Lung (tissue), 12 donors: Measurements from ENCODE around the gene GNG14. TPM values are rescaled to one million over a fixed set of nuclear protein-coding genes. Genes with fewer than 3 reads are reported as not detected.
"Not testable (repeated sequence)": the region's sequence is repeated elsewhere in the genome, so short reads cannot be mapped to it uniquely, and the experiment has no call there.

Source experiments
- ATAC-seq: fragments of 200-7000 bp; cut with Tn5 transposase; one replicate; pipeline ENCODE4 v1.9.1; 2020; ENCODE audit warnings: moderate number of reproducible peaks; ENCODE audit not compliant: insufficient read depth, low FRiP score
- DNase-seq, 3 donors: peaks; one replicate each; pipeline ENCODE4 v3.0.0-alpha.2; 2013 to 2017
- H3K27ac ChIP-seq, 2 donors: one replicate each; pipeline ENCODE4 v1.5.1; 2013; ENCODE audit warnings: mild to moderate bottlenecking in 2 of 2, moderate library complexity in 2 of 2, control low read depth in 1 of 2, inconsistent platforms in 1 of 2, low read depth in 1 of 2, low read length in 1 of 2
- H3K27me3 ChIP-seq, 3 donors: one replicate each; pipeline ENCODE4 v1.5.1; 2013; ENCODE audit warnings: low read length in 2 of 3; ENCODE audit not compliant: control insufficient read depth in 3 of 3, insufficient read depth in 3 of 3
- H3K36me3 ChIP-seq, 4 donors: one replicate each; pipeline ENCODE4 v1.5.1; 2013; ENCODE audit warnings: low read length in 4 of 4, mild to moderate bottlenecking in 1 of 4, moderate library complexity in 1 of 4; ENCODE audit not compliant: control insufficient read depth in 4 of 4, insufficient read depth in 4 of 4
- H3K4me1 ChIP-seq, 5 donors: one replicate each; pipeline ENCODE4 v1.5.1; 2013; ENCODE audit warnings: low read length in 5 of 5, mild to moderate bottlenecking in 2 of 5, moderate library complexity in 1 of 5; ENCODE audit not compliant: control insufficient read depth in 5 of 5, insufficient read depth in 5 of 5
- H3K4me3 ChIP-seq: one replicate; pipeline ENCODE4 v1.5.1; 2013; ENCODE audit warnings: mild to moderate bottlenecking, control low read depth, moderate library complexity
- H3K9ac ChIP-seq, 2 donors: one replicate each; pipeline ENCODE4 v1.5.1; 2013; ENCODE audit warnings: low read length in 2 of 2, control low read depth in 1 of 2; ENCODE audit not compliant: insufficient read depth in 1 of 2
- H3K9me3 ChIP-seq, 4 donors: one replicate each; pipeline ENCODE4 v1.5.1; 2013; ENCODE audit warnings: low read length in 3 of 4, mild to moderate bottlenecking in 1 of 4, moderate library complexity in 1 of 4; ENCODE audit not compliant: control insufficient read depth in 4 of 4, insufficient read depth in 3 of 4
- CTCF ChIP-seq: IDR thresholded peaks from 2 replicates; pipeline ENCODE4 v1.5.1; 2012; ENCODE audit warnings: mild to moderate bottlenecking; ENCODE audit errors: control extremely low read depth, extremely low read depth
- WGBS, 2 donors: extraction: QIAGEN DNeasy Blood & Tissue Kit; methylation state at CpG; one replicate each; pipeline ENCODE4 v1.1.7; 2013; 5-methylcytosine and 5-hydroxymethylcytosine counted together
- polyA plus RNA-seq, 2 donors: library from polyadenylated mRNA; stranded (reverse); fragments of 200-250 nt; gene quantifications; one replicate each; pipeline ENCODE4 v1.2.1, GENCODE V29; 2013
- total RNA-seq, 2 donors: library from RNA; depleted of rRNA in 1 of 2; stranded (reverse); fragments of >200 nt in 1 of 2; gene quantifications; one replicate each; pipeline ENCODE4 v1.2.1, GENCODE V29; 2014 to 2021
- donor health status: control.
- donor health status: control.
- donor health status: Bipolar disorder and iron deficiency.
- donor health status: healthy.
- donor health status: DM: yes; HTN: yes; CAD: no.

Gene GNG14
- total and polyA plus RNA-seq, 4 donors, result not detected

- TF ChIP-seq CTCF, result no peak
- Histone ChIP-seq H3K27ac (no peak overlapping the region), H3K36me3 (peaks cover 20 to 61% (median 43%) of the 10 kb centered on the region in 4 donors), H3K4me1 (no peaks in the 10 kb centered on the region), H3K4me3 (no peak overlapping the region), H3K9me3 (no peaks in the 10 kb centered on the region), H3K27me3 (no peaks in the 10 kb centered on the region), H3K9ac (no peak overlapping the region)
- ATAC-seq, result no peak
- DNase-seq, result no peak
- WGBS, 2 donors, result 94 to 97% methylated on average over 8 of the region's 8 CpGs
Measured at GRCh38 chr19:12708641-12709040, 20.8 kb downstream of the GNG14 start.

GRCh38 chr19:12711187-12711586 lies 23.4 kb downstream of the GNG14 start:
- ATAC-seq (no peak), DNase-seq (no peak)
- Histone ChIP-seq H3K4me1 (no peaks in the 10 kb centered on the region), H3K27me3 (no peaks in the 10 kb centered on the region), H3K36me3 (peaks cover 18 to 61% (median 53%) of the 10 kb centered on the region in 4 donors), H3K4me3 (no peak overlapping the region), H3K27ac (no peak overlapping the region), H3K9ac (no peak overlapping the region), H3K9me3 (no peaks in the 10 kb centered on the region)
- no peak for TF ChIP-seq CTCF
- WGBS, 2 donors, result 96 to 98% methylated on average over 17 of the region's 17 CpGs

GRCh38 chr19:12712077-12712476 lies 24.3 kb downstream of the GNG14 start:
- WGBS, 2 donors, result 54 to 56% methylated on average over 11 to 12 of the region's 14 CpGs
- not testable (repeated sequence) for H3K27ac ChIP-seq, H3K4me1 ChIP-seq, H3K27me3 ChIP-seq, ATAC-seq, H3K9me3 ChIP-seq, DNase-seq, H3K4me3 ChIP-seq, H3K9ac ChIP-seq
- peaks cover 18 to 61% (median 53%) of the 10 kb centered on the region in 4 donors for H3K36me3 ChIP-seq

- H3K4me1 ChIP-seq, ATAC-seq, DNase-seq, H3K9ac ChIP-seq, H3K9me3 ChIP-seq, H3K27me3 ChIP-seq, H3K27ac ChIP-seq, H3K4me3 ChIP-seq: not testable (repeated sequence)
- peaks cover 18 to 56% (median 54%) of the 10 kb centered on the region in 4 donors for H3K36me3 ChIP-seq
- 93 to 98% methylated on average over 9 of the region's 9 CpGs for WGBS, 2 donors
Measured at GRCh38 chr19:12713304-12713703, 25.5 kb downstream of the GNG14 start.
